CD4-positive, alpha-beta T cell treated with Interleukin-12 subunit alpha and Interleukin-12 subunit beta, for 1 hour (primary cell): ENCODE data around the gene SLC6A19.
"Not testable (repeated sequence)": the region's sequence is repeated elsewhere in the genome, so short reads cannot be mapped to it uniquely, and the experiment has no call there.

Experiments used
- DNase-seq: peaks from one replicate; pipeline ENCODE4 v3.0.0-alpha.2; 2020

Gene SLC6A19

GRCh38 chr5:1201327-1202025 lies at the start of gene SLC6A19:
Gene SLC6A19 (plus strand): TSS chr5:1201595. CDS start chr5:1201651, 56 bp downstream.
- DNase-seq = no peak

- peak; percentile 34 for DNase-seq
These were observed 49.2 kb upstream of the SLC6A19 start for GRCh38 chr5:1152156-1152555.

GRCh38 chr5:1152771-1153282 lies 48.6 kb upstream of the SLC6A19 start:
- DNase-seq = no peak

GRCh38 chr5:1153428-1153827 lies 48.0 kb upstream of the SLC6A19 start:
- DNase-seq = no peak

- DNase-seq = no peak
These were observed 46.0 kb upstream of the SLC6A19 start for GRCh38 chr5:1155191-1156032.

GRCh38 chr5:1156033-1156753 lies 45.2 kb upstream of the SLC6A19 start:
- DNase-seq = no peak

- DNase-seq = no peak
These were observed 44.5 kb upstream of the SLC6A19 start for GRCh38 chr5:1156754-1157460.

- not testable (repeated sequence) for DNase-seq
These were observed 43.9 kb upstream of the SLC6A19 start for GRCh38 chr5:1157461-1157986.

- DNase-seq = no peak
These were observed 42.6 kb upstream of the SLC6A19 start for GRCh38 chr5:1158647-1159340.

- no peak for DNase-seq
These were observed 42.1 kb upstream of the SLC6A19 start for GRCh38 chr5:1159341-1159675.

- no peak for DNase-seq
These were observed 41.5 kb upstream of the SLC6A19 start for GRCh38 chr5:1159774-1160406.

GRCh38 chr5:1161108-1161832 lies 40.1 kb upstream of the SLC6A19 start:
- no peak for DNase-seq

GRCh38 chr5:1161833-1162229 lies 39.6 kb upstream of the SLC6A19 start:
- DNase-seq = no peak

- DNase-seq = no peak
These were observed 39.1 kb upstream of the SLC6A19 start for GRCh38 chr5:1162276-1162675.

GRCh38 chr5:1162751-1163150 lies 38.6 kb upstream of the SLC6A19 start:
- no peak for DNase-seq

- DNase-seq = no peak
These were observed 38.0 kb upstream of the SLC6A19 start for GRCh38 chr5:1163366-1163765.

GRCh38 chr5:1163879-1164278 lies 37.5 kb upstream of the SLC6A19 start:
- no peak for DNase-seq

- no peak for DNase-seq
These were observed 36.4 kb upstream of the SLC6A19 start for GRCh38 chr5:1164696-1165630.

GRCh38 chr5:1165864-1166263 lies 35.5 kb upstream of the SLC6A19 start:
- DNase-seq = no peak

- DNase-seq = no peak
These were observed 35.0 kb upstream of the SLC6A19 start for GRCh38 chr5:1166370-1166769.
